GM12878 (cell line): ENCODE measurements around the gene TMEM171. TPM values are rescaled to one million over a fixed set of nuclear protein-coding genes. Genes with fewer than 3 reads are reported as not detected.

Experiments used
- MEF2A ChIP-seq: IDR thresholded peaks from 2 replicates; pipeline ENCODE4 v1.6.1; 2011; ENCODE audit warnings: low read depth, mild to moderate bottlenecking, low read length, moderate library complexity; ENCODE audit not compliant: insufficient read depth
- polyA plus RNA-seq, 11 experiments: library from polyadenylated mRNA; depleted of rRNA in 4 of 11; unstranded in 6 of 11; stranded (reverse) in 5 of 11; fragments of >200 nt; fragmentation: Nextera tagmentation in 4 of 11; fragmentation: Illumina TruSeq in 1 of 11; extraction: Ambion mirVana in 4 of 11; extraction: Trizol in 1 of 11; gene quantifications; 1 replicate in 1 of 11; 2 replicates in 10 of 11; pipeline versions ENCODE4 v1.2.1 to v1.2.3, GENCODE V29; 2011 to 2016; ENCODE audit warnings: inconsistent platforms in 2 of 11, missing spikeins in 2 of 11, low read depth in 1 of 11
- total RNA-seq, 4 experiments: library from RNA; depleted of rRNA in 3 of 4; stranded (reverse); fragments of >200 nt in 3 of 4; fragmentation: Illumina TruSeq in 1 of 4; extraction: Trizol in 1 of 4; gene quantifications; 2 replicates each; pipeline versions ENCODE4 v1.2.1 to v1.2.3, GENCODE V29; 2013 to 2021
- TF ChIP-seq, protein P1 (sequence below): fragments of 450-650 bp; IDR thresholded peaks from 2 replicates; pipeline ENCODE4 v1.6.1; 2016; ENCODE audit warnings: mild to moderate bottlenecking, moderate library complexity, borderline replicate concordance
- TF ChIP-seq, protein P2 (sequence below): IDR thresholded peaks from 2 replicates; pipeline ENCODE4 v1.6.1; 2012; ENCODE audit warnings: low read depth, low read length, improper control_type of control experiment
- TF ChIP-seq, protein P3 (sequence below): IDR thresholded peaks from 2 replicates; pipeline ENCODE4 v1.6.1; 2012; ENCODE audit warnings: low read depth, low read length, improper control_type of control experiment

TMEM171 gene
- total and polyA plus RNA-seq, 10 of the 15 experiments (the other 5 are each of a cell fraction or from before 2014, with no cell fraction given): not detected

DNA sequence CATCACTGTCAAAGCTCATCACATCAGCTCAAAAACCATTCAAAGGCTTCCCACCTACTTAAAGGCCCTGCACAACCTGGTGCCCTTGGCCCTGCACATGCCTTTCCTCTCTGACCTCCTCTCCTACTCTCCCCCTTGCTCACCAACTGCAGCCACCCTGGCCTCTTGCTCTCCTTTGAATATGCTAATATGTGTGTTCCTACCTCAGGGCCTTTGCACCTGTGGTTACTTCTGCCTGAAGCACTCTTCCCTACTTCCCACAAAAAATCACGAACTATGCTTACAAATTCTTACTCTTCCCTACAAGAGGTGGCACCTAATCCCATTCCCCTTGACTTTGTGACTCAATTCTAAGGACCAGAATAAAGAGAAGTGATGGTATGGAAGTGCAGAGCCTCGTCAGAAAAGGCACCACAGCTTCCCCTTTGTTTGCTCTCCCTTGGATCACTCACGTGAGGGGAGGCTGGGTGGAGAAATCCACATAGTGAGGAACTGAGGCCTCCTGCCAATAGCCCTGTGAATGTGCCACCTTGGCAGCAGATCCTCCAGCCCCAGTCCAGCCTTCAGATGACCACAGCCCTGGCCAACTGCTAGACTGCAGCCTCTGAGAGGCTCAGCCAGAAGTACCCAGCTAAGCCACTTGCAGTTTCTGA lies 3.2 kb upstream of the TMEM171 start (continued):
- TF ChIP-seq, protein P1, sequence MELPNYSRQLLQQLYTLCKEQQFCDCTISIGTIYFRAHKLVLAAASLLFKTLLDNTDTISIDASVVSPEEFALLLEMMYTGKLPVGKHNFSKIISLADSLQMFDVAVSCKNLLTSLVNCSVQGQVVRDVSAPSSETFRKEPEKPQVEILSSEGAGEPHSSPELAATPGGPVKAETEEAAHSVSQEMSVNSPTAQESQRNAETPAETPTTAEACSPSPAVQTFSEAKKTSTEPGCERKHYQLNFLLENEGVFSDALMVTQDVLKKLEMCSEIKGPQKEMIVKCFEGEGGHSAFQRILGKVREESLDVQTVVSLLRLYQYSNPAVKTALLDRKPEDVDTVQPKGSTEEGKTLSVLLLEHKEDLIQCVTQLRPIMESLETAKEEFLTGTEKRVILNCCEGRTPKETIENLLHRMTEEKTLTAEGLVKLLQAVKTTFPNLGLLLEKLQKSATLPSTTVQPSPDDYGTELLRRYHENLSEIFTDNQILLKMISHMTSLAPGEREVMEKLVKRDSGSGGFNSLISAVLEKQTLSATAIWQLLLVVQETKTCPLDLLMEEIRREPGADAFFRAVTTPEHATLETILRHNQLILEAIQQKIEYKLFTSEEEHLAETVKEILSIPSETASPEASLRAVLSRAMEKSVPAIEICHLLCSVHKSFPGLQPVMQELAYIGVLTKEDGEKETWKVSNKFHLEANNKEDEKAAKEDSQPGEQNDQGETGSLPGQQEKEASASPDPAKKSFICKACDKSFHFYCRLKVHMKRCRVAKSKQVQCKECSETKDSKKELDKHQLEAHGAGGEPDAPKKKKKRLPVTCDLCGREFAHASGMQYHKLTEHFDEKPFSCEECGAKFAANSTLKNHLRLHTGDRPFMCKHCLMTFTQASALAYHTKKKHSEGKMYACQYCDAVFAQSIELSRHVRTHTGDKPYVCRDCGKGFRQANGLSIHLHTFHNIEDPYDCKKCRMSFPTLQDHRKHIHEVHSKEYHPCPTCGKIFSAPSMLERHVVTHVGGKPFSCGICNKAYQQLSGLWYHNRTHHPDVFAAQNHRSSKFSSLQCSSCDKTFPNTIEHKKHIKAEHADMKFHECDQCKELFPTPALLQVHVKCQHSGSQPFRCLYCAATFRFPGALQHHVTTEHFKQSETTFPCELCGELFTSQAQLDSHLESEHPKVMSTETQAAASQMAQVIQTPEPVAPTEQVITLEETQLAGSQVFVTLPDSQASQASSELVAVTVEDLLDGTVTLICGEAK: no peak
- TF ChIP-seq, protein P2, sequence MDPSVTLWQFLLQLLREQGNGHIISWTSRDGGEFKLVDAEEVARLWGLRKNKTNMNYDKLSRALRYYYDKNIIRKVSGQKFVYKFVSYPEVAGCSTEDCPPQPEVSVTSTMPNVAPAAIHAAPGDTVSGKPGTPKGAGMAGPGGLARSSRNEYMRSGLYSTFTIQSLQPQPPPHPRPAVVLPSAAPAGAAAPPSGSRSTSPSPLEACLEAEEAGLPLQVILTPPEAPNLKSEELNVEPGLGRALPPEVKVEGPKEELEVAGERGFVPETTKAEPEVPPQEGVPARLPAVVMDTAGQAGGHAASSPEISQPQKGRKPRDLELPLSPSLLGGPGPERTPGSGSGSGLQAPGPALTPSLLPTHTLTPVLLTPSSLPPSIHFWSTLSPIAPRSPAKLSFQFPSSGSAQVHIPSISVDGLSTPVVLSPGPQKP: no peak
- TF ChIP-seq MEF2A: no peak
- TF ChIP-seq, protein P3, sequence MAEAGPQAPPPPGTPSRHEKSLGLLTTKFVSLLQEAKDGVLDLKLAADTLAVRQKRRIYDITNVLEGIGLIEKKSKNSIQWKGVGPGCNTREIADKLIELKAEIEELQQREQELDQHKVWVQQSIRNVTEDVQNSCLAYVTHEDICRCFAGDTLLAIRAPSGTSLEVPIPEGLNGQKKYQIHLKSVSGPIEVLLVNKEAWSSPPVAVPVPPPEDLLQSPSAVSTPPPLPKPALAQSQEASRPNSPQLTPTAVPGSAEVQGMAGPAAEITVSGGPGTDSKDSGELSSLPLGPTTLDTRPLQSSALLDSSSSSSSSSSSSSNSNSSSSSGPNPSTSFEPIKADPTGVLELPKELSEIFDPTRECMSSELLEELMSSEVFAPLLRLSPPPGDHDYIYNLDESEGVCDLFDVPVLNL: no peak
